K562 (cell line): ENCODE results near the gene HSD3B2. TPM values are rescaled to one million over a fixed set of nuclear protein-coding genes. Genes with fewer than 3 reads are reported as not detected.
A peak's percentile ranks its signal among the peaks of the same experiment; 100 is the strongest.

Source experiments
- ATAC-seq: fragments of 200-7000 bp; cut with Tn5 transposase; 3 replicates; pipeline ENCODE4 v1.9.1; 2020; ENCODE audit warnings: moderate library complexity
- BruUV-seq: library from RNA; stranded (reverse); fragments of 400-500 nt; replicated peaks from 2 replicates; lab custom pipeline; 2021; lab: Mats Ljungman, UMichigan
- CTCF ChIA-PET: fragments of 300-600 bp; formaldehyde crosslinking; extraction: SDS; loops from one replicate; lab custom pipeline; 2021; ENCODE audit warnings: low intra/inter-chr PET ratio; lab: Yijun Ruan, JAX
- POLR2A ChIA-PET: fragments of 300-600, 350-650 bp; sonication (Branson Sonifier 250); formaldehyde crosslinking; extraction: SDS; loops from one replicate; lab custom pipeline; 2021; ENCODE audit warnings: antibody characterized with exemption, inconsistent platforms; lab: Yijun Ruan, JAX
- DNase-seq, 4 experiments: peaks; one replicate each; pipeline versions ENCODE4 v3.0.0 to v3.0.0-alpha.2; 2011 to 2018; ENCODE audit warnings: low spot score in 3 of 4, mixed read lengths in 3 of 4; ENCODE audit errors: extremely low read depth in 1 of 4
- FAIRE-seq: peaks from 2 replicates; lab custom pipeline; 2011; peaks lifted over from hg19 to GRCh38; lab: Jason Lieb, UNC
- H2AFZ ChIP-seq: 2 replicates; pipeline ENCODE4 v1.6.0; 2011; ENCODE audit warnings: low read depth, low read length, control low read depth, inconsistent platforms
- H3K27ac ChIP-seq: fragments of 200-600 bp; 3 replicates; pipeline ENCODE4 v1.8.0; 2011; ENCODE audit warnings: low read depth, mild to moderate bottlenecking, control low read depth, inconsistent platforms, low read length, moderate library complexity, mixed read lengths; ENCODE audit errors: extremely low read depth
- H3K27me3 ChIP-seq, 2 experiments: fragments of 300-600 bp in 1 of 2; 2 replicates in 1 of 2; 3 replicates in 1 of 2; pipeline versions ENCODE4 v1.6.0 to v1.8.0; 2011; ENCODE audit warnings: inconsistent platforms in 2 of 2, low read length in 2 of 2, mild to moderate bottlenecking in 1 of 2, mixed read lengths in 1 of 2, moderate library complexity in 1 of 2; ENCODE audit not compliant: control insufficient read depth in 2 of 2, insufficient read depth in 2 of 2
- H3K36me3 ChIP-seq: fragments of 300-600 bp; 3 replicates; pipeline ENCODE4 v1.8.0; 2011; ENCODE audit warnings: mild to moderate bottlenecking, low read length, inconsistent platforms; ENCODE audit not compliant: control insufficient read depth, insufficient read depth
- H3K4me1 ChIP-seq, 2 experiments: fragments of 200-600 bp in 1 of 2; replicated peaks in 1 of 2; 2 replicates in 1 of 2; 3 replicates in 1 of 2; pipeline versions ENCODE4 v1.5.1 to v1.8.0; 2011; ENCODE audit warnings: inconsistent platforms in 2 of 2, low read length in 2 of 2, mild to moderate bottlenecking in 1 of 2, mixed read lengths in 1 of 2, moderate library complexity in 1 of 2; ENCODE audit not compliant: control insufficient read depth in 2 of 2, insufficient read depth in 2 of 2
- H3K4me2 ChIP-seq: 2 replicates; pipeline ENCODE4 v1.6.1; 2011; ENCODE audit warnings: low read length, control low read depth, inconsistent platforms, mixed read lengths; ENCODE audit not compliant: insufficient read depth
- H3K4me3 ChIP-seq: fragments of 200-600 bp; sonication (generic), shearing (Covaris generic); 2 replicates; pipeline ENCODE4 v1.5.1; 2016; ENCODE audit warnings: control low read depth, inconsistent platforms
- H3K79me2 ChIP-seq: fragments of 200-600 bp; 3 replicates; pipeline ENCODE4 v1.8.0; 2011; ENCODE audit warnings: low read length, inconsistent platforms; ENCODE audit not compliant: control insufficient read depth, insufficient read depth
- H3K9ac ChIP-seq, 2 experiments: 2 replicates each; pipeline versions ENCODE4 v1.6.0 to v1.6.1; 2011; ENCODE audit warnings: low read depth in 2 of 2, low read length in 2 of 2, control low read depth in 1 of 2, inconsistent platforms in 1 of 2, mild to moderate bottlenecking in 1 of 2, mixed read lengths in 1 of 2; ENCODE audit not compliant: insufficient read depth in 1 of 2
- H3K9me1 ChIP-seq: one replicate; pipeline ENCODE4 v1.6.0; 2011; ENCODE audit warnings: inconsistent platforms, mild to moderate bottlenecking, low read length, moderate library complexity; ENCODE audit not compliant: control insufficient read depth, insufficient read depth
- H3K9me3 ChIP-seq: replicated peaks from 2 replicates; pipeline ENCODE4 v1.5.1; 2011; ENCODE audit warnings: low read depth, low read length, inconsistent platforms; ENCODE audit not compliant: control insufficient read depth, insufficient read depth
- H4K20me1 ChIP-seq: replicated peaks from 2 replicates; pipeline ENCODE4 v1.6.1; 2011; ENCODE audit warnings: low read length, inconsistent platforms, mixed read lengths; ENCODE audit not compliant: control insufficient read depth, insufficient read depth
- FOSL1 ChIP-seq: fragments of 200-800 bp; sonication (Bioruptor generic); conservative IDR thresholded peaks from 2 replicates; pipeline ENCODE4 v1.6.1; 2016; ENCODE audit warnings: missing genetic modification characterization, missing compliant biosample characterization
- FOXJ2 ChIP-seq: fragments of 200-800 bp; sonication (Bioruptor generic); IDR thresholded peaks from 2 replicates; pipeline ENCODE4 v1.6.1; 2016; ENCODE audit warnings: missing genetic modification characterization, missing compliant biosample characterization
- MLLT1 ChIP-seq, 2 experiments: fragments of 450-650 bp; IDR thresholded peaks; 2 replicates each; pipeline ENCODE4 v1.6.1; 2016
- NUFIP1 ChIP-seq: fragments of 450-650 bp; IDR thresholded peaks from 2 replicates; pipeline ENCODE4 v1.6.1; 2018; ENCODE audit not compliant: partially characterized antibody
- RAD51 ChIP-seq: fragments of 450-650 bp; IDR thresholded peaks from 2 replicates; pipeline ENCODE4 v1.7.1; 2016; ENCODE audit warnings: low read depth, mild to moderate bottlenecking, borderline replicate concordance
- WGBS: fragments of 100-300 bp; shearing (Covaris generic); methylation state at CpG from one replicate; pipeline ENCODE4 v1.1.6; 2016; ENCODE audit warnings: low coverage, mixed read lengths; ENCODE audit not compliant: insufficient coverage; ENCODE audit errors: missing lambda C conversion rate; 5-methylcytosine and 5-hydroxymethylcytosine counted together
- in situ Hi-C: fragments of 300-500 bp; cut with MboI; formaldehyde crosslinking; loops from 4 replicates; pipeline ENCODE4 v1.15.0; 2018; ENCODE audit warnings: inconsistent platforms, mixed read lengths
- intact Hi-C: fragments of 100-400 bp; cut with micrococcal nuclease; formaldehyde crosslinking; loops from 2 replicates; pipeline ENCODE4 v1.14.2; 2022
- polyA plus RNA-seq, 8 experiments: library from polyadenylated mRNA; depleted of rRNA in 4 of 8; stranded (reverse) in 5 of 8; unstranded in 3 of 8; fragments of >200 nt; fragmentation: Nextera tagmentation in 2 of 8; fragmentation: Illumina TruSeq in 1 of 8; extraction: Ambion mirVana in 2 of 8; extraction: Trizol in 1 of 8; gene quantifications; 2 replicates each; pipeline versions ENCODE4 v1.2.1 to v1.2.3, GENCODE V29; 2011 to 2014; ENCODE audit warnings: inconsistent platforms in 1 of 8, missing spikeins in 1 of 8
- total RNA-seq, 7 experiments: library from RNA; depleted of rRNA in 6 of 7; stranded (reverse); fragments of >200 nt in 6 of 7; fragmentation: Illumina TruSeq in 2 of 7; extraction: Trizol in 2 of 7; gene quantifications; 2 replicates each; pipeline versions ENCODE4 v1.2.1 to v1.2.3, GENCODE V29; 2011 to 2021; ENCODE audit warnings: low replicate concordance in 1 of 7

HSD3B2 gene
- total and polyA plus RNA-seq, 9 of the 15 experiments (the other 6 are each of a cell fraction or from before 2014, with no cell fraction given): 1.1 TPM; not detected in 8

GRCh38 chr1:119431836-119432235 is 16.9 kb downstream of the HSD3B2 start:
- H3K27me3 ChIP-seq: peaks cover 4 to 9% of the 10 kb centered on the region in 2 experiments; a peak in 3 of 5 replicates
- DNase-seq (peak in 1 of 4 experiments; percentile 3), FAIRE-seq (no peak)
- no peak overlapping the region for H3K4me2 ChIP-seq
- POLR2A ChIA-PET: interaction anchor here (0.8 kb wide), 1 partner anchor 9 kb away, joined by 3 read pairs; no protein-coding TSS in a partner anchor
- H3K9me1 ChIP-seq: no peaks in the 10 kb centered on the region
- H3K27ac ChIP-seq: no peak overlapping the region
- in situ Hi-C loops: no loop called here
- H4K20me1 ChIP-seq: no peaks in the 10 kb centered on the region
- no peaks in the 10 kb centered on the region for H3K36me3 ChIP-seq
- BruUV-seq: no TSS peak
- H3K79me2 ChIP-seq: no peaks in the 10 kb centered on the region
- TF ChIP-seq MLLT1 (IDR thresholded peaks at IDR 0.05) (no peak), FOSL1 (0 out of 2 replicates have a peak, but pooled peaks have one; percentile 14)
- TF ChIP-seq, all 486 proteins: peak for 1
- H3K9me3 ChIP-seq: no peaks in the 10 kb centered on the region
- H3K9ac ChIP-seq: no peak overlapping the region
- H3K4me1 ChIP-seq: no peaks in the 10 kb centered on the region
- 0 out of 3 replicates have a peak, but pooled peaks have one; percentile 34 for ATAC-seq
- H2AFZ ChIP-seq: no peak overlapping the region
- WGBS: 2% methylated on average over 3 of the region's 3 CpGs
- intact Hi-C loops: no loop called here
- H3K4me3 ChIP-seq: no peak overlapping the region
- CTCF ChIA-PET: no interaction called here

GRCh38 chr1:119435052-119435451 is 20.1 kb downstream of the HSD3B2 start:
- in situ Hi-C loops: no loop called here
- no TSS peak for BruUV-seq
- Histone ChIP-seq H3K79me2 (no peaks in the 10 kb centered on the region), H3K9ac (no peak overlapping the region), H2AFZ (no peak overlapping the region), H3K4me1 (no peaks in the 10 kb centered on the region), H3K4me2 (no peak overlapping the region), H4K20me1 (no peaks in the 10 kb centered on the region), H3K27ac (no peak overlapping the region), H3K9me3 (no peaks in the 10 kb centered on the region), H3K27me3 (peaks cover 4 to 5% of the 10 kb centered on the region in 2 experiments; a peak in 3 of 5 replicates), H3K36me3 (no peaks in the 10 kb centered on the region), H3K9me1 (no peaks in the 10 kb centered on the region), H3K4me3 (no peak overlapping the region)
- intact Hi-C loops: no loop called here
- no peak for ATAC-seq
- CTCF ChIA-PET: no interaction called here
- DNase-seq: no peak
- FAIRE-seq: no peak
- TF ChIP-seq FOXJ2 (tag) (no peak), NUFIP1 (no peak), RAD51 (no peak)
- POLR2A ChIA-PET: no interaction called here
- 0% methylated on average over 3 of the region's 3 CpGs for WGBS
